SIG-M5 (cell line): ENCODE data around the gene S100PBP.
"Not testable (repeated sequence)": the region's sequence is repeated elsewhere in the genome, so short reads cannot be mapped to it uniquely, and the experiment has no call there.

Source experiments
- DNase-seq: peaks from one replicate; lab custom pipeline; 2025; lab: John Stamatoyannopoulos, UW

Gene S100PBP

GRCh38 chr1:32786856-32787255 is 30.6 kb upstream of the S100PBP start:
- no peak for DNase-seq

DNA sequence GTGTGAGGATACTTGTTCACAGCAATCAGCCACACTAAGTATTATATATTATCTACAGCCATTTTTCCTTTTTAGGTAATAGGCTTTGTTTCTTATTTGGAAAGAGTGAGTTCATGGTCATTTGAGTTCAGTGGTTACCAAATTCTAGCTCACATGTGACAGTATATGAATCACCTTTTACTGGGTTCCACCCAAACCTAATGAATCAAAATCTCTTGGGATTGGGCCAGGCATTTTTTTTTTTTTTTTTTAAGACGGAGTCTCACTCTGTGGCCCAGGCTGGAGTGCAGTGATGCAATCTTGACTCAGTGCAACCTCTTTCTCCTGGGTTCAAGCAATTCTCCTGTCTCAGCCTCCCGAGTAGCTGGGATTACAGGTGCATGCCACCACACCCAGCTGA is 28.1 kb upstream of the S100PBP start:
- DNase-seq: not testable (repeated sequence)

DNA sequence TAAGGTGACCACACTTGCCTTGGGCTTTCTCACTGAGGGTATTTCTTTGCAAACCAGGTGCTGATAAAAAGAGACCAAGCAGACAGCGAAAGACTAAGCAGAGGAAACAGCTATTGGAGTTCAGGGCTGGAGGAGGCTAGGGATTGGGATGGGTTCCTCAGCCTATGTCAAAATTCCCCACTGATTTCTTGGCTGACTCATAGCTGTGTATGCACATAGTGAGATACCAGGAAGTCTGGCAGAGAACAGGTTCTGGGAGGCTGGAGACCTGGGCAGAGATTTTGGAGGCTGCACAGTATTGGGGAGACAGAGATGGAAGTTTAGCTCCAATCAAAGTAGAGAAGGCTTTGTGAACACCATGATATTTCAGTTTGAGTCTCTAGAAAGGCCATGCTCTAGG is 25.6 kb upstream of the S100PBP start:
- no peak for DNase-seq

GRCh38 chr1:32795763-32796162 is 21.7 kb upstream of the S100PBP start:
- DNase-seq: not testable (repeated sequence)

DNA sequence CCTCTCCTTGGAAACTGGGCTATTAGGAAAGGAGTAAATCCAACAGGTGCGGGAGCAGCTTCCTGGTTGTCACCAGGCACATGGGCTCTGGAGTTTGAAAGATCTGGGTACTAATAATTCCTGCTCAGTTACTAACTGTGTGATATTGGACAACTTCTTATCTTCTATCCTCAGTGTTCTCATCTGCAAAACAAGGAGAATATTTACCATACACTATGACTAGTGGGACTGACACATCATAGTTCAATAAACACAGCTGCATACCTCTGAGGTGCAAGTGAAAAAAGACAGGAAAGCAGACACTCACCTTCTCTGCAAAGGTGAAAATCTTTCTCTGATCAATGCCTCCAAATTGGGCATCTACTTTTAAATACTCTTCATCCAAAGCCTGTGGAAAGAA is 20.0 kb upstream of the S100PBP start:
- DNase-seq: no peak

DNA sequence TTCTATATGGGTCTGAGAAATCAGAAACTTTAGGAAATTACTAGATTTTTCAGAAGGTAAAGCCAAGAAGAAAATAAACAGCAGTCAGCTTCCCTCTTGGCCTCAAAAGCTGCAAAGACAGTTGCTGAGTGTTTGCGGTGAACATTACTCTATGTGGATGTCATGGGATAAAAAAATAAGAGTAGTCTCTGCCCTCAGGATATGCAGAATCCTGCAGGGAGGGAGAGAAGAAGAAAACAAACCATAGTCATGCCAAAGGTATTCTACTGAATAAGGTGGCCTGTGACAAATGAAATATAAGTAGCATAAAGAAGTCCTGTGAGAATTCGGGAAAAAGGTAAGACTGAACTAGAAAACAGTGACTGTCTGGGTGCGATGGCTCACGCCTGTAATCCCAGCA is 19.3 kb upstream of the S100PBP start:
- no peak for DNase-seq

- DNase-seq: no peak
These were observed 18.6 kb upstream of the S100PBP start for GRCh38 chr1:32798679-32799416.

- DNase-seq: no peak
These were observed 16.2 kb upstream of the S100PBP start for GRCh38 chr1:32801096-32801715.

DNA sequence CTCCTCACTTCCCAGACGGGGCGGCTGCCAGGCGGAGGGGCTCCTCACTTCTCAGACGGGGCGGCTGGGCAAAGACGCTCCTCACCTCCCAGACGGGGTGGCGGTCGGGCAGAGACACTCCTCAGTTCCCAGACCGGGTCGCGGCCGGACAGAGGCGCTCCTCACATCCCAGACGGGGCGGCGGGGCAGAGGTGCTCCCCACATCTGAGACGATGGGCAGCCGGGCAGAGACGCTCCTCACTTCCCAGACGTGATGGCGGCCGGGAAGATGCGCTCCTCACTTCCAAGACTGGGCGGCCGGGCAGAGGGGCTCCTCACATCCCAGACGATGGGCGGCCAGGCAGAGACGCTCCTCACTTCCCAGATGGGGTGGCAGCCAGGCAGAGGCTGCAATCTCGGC is 13.0 kb upstream of the S100PBP start:
- DNase-seq: not testable (repeated sequence)

DNA sequence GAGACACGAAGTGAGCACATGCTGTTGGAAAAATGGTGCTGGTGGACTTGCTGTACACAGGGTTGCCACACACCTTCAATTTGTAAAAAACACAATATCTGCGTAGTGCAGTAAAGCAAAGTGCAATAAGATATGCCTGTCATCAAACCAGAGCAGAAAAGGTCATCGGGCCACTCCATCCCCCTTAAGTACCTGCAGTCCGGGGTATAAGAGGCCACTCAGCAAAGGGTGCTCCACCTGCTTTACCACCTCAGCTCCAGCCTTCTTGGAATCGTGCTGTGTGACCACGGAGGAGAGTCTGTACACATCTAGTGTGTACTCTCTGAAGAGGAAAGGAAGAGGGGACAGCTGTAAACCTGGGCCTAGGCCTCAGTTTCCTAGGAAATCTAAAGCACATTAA is 11.2 kb upstream of the S100PBP start:
- no peak for DNase-seq

DNA sequence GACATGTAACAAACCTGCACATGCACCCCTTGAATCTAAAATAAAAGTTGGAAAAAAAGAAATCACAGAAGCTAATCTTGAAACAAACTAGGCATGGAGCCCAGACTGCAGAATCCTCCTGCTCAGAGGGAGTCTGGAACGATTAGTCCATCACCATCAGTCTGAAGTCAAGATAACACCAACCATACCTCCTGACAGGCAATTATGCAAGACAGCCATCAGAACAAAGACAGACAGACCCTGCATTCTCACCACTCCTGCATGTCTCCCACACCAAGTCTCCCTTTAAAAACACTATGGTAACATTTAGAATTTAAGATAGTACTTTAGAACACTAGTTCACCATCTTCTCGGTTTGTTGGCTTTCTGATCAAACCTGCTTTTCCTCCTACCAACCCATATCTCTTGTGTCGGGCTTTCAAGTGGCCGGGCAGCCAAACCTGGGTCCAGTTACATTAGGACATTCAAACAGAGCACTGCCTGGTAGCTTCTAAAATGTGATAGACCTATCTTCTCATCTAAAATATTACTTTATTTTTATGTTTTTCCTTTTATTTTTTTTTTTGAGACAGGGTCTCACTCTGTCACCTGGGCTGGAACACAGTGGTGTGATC is 10.4 kb upstream of the S100PBP start:
- DNase-seq: no peak

DNA sequence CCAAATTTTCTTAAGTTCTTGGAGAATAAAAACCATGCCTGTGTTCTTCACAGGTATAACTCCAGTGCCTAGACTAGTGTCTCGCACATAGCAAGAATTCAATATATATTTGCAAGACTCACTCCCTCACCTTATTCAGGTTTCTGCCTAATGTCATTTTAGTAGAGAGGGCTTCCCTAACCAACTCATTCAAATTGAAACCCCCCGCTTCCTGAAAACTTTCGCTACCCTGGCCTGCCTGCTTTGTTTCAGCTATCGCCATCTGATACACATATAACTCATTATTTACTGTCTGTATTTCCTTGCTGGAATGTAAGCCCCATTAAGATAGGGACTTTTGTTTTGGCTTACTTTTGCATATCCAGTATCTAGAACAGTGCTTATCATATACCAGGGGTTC is 8.9 kb upstream of the S100PBP start:
- DNase-seq: no peak

DNA sequence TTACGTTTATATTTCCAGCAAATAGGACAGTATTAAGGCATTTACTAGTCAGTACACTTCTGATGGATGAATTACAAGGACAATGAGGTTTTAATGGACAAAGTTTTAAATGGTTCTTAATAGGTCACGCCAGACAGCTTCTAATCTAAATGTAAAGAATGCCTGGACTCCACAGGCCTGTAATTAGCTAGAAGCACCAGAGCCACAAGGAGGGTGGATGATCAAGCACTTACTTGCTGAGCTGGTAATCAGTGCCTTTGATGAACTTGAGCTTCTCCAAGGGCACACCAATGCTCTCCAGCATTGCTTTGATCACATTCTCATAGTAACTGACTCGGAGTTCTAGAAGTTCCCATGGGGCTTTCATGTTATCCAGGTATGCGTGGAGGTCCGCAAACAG is 7.1 kb upstream of the S100PBP start:
- no peak for DNase-seq

- no peak for DNase-seq
These were observed 6.2 kb upstream of the S100PBP start for GRCh38 chr1:32811265-32811664.

- no peak for DNase-seq
These were observed 5.5 kb upstream of the S100PBP start for GRCh38 chr1:32811917-32812316.

DNA sequence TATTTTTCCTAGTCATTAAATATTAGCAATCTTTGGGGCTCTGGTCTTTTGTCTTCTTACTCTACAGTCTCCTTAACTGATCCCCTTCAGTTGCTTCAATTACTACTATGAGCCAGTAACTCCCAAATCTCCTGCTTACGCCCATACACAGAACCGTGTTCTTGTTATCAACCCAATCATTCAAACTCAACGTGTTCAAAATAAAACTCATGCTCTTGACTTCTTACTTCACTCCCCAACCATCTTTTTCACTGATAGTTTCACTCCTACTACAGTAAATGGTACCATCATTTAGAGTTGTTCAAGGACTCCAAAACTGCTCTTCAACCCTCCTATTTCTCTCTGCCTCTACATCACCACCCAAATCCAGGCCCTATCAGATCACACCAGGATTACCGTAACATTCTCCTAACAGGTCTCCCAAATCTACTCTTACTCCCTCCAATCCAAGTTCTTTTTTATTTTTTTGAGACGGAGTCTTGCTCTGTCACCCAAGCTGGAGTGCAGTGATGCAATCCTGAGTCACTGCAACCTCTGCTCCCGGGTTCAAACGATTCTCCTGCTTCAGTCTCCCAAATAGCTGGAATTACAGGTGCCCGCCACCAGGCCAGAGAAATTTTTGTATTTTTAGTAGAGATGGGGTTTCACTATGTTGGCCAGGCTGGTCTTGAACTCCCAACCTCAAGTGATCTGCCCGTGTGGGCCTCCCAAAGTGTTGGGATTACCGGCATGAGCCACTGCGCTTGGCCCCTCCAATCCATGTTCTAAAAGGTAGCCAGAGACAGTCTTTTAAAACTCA is 3.3 kb upstream of the S100PBP start:
- DNase-seq: no peak

DNA sequence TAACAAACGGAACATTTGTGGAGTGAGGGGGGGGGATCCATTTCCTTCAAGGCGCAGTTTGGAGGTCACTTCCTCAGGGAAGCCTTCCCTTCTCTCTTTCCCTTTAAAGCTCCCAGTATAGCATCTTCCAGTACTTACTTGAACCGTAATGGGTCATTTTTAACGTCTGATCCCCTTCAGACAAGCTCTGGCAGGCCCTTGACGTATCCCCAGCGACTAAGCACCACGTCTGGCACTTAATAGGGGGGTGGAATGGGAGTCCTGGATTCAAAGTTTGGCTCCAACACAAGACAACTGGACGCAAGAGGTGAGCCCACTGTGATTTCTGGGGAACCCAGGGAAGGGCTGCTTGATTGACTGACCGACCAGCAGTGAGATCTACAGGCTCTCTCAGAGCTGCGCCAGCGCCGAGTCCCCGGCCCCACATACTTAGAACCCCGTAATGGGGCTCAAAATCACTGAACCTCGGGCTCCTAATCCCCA is 736 bp upstream of the S100PBP start:
- no peak for DNase-seq

DNA sequence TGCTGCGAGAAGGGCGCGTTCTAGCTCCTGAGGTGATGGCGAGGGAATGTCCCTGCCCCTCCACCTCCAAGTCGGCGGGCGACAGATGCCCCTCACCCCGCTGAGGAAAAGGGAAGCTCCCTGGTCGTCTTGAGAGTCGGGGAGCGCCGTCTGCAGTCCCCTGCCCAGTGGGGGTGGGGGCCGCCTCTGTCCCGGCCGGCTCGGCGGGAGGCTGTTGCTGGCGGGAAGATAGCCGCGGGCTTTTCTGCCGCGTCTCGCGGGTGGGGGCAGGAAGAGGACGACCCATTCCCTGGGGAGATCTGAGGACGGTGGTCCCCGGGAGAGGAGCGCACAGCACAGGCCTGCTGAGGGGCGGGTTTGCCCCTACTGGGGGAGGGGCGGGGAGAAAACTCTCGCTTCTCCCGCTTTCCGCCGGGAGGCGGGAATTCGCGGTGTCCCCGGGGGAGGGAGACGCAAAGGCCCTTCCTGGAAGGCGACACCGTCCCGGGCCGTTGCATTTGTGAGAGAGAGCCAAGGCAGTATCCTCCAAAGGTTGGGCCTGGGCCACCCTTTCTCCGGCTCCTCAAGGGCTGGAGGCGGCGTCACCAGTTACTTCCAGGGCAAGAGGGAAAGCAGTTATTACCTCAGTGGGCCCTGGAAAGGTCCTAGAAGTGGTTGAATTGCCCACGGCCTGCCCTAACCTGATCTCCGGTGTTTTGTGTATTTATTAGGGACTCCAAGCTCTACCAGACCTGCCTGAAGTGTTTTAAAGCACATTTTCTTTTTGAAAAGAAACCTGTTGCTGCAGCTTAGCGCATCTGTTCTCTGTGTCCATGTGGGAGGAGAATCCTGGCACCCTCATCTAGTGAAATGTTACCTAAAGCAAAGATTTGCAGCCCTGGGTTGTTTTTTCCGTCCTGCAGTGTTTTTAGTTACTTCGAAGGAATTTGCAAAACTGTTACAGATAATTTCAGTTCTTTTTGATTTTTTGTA is 648 bp downstream of the S100PBP start:
- DNase-seq: no peak

DNA sequence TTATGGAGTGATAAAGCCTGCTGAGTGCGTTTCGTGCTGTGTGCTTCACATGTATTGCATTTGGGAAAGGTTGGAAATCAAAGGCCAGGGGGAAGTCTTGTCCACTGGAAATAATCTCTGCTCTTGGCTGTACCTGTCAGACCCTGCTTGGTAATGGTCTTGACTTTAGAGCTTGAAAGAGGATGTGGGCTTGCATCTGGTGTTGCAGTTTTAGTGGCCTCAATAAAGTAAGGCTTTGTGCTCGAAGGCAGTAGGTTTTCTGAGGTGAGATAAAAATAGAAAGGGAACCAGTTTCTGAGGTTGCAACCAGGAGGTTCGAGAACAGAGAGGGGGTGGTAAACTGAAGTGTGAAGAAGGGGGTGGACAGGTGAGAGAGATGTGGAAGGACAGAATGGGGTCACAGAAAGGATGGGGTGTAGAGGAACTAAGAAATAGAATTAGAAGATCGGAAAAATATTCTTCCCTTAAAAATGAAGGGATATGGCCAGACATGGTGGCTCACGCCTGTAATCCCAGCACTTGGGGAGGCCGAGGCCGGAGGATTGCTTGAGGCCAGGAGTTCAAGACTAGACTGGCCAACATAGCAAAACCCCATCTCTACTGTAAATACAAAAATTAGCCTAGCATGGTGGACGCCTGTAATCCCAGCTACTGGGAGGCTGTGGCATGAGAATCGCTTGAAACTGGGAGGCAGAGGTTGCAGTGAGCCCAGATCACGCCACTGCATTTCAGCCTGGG is 1.5 kb downstream of the S100PBP start:
- DNase-seq: peak; percentile 45

DNA sequence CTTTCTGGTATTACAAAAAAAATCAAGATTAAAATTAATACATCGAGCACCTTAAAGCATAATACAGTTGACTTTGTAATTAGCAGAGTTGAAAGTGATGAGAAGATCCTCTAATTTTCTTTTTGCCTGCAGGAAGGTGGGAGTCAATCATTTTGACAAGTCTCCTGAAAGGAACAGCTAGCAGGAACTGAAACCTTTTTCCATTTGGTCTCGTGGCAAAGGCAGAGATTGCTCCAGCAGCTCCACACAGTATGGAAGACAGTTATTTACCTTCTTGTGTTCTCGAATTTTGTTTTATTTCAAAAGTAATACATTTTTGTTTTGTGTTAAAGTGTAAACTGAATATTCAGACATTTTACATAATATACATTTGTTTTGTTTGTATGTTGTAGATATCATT is 7.7 kb downstream of the S100PBP start:
- DNase-seq: no peak

DNA sequence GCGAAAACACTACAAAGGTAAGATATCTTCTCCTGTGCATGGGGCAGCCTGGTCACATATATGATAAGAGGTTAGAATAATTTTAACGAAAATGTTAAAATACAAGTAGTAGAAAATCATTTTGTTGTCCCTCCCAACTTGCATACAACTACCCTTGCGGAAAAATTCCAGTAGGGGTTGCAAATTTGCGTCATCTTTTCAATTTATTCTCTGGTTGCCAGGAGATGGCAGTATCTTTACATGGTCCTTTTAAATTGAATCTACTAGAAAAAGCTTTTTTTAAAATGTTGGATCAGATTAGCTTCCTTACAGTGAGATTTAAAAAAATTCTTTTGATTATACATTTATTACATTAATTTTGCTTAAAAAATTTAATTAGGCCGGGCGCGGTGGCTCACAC is 10.9 kb downstream of the S100PBP start:
- no peak for DNase-seq
